Colonic mucosa (tissue), 4 donors: ENCODE measurements around the gene ALPK3. TPM values are rescaled to one million over a fixed set of nuclear protein-coding genes. Genes with fewer than 3 reads are reported as not detected.

Source experiments
- DNase-seq: peaks from one replicate; pipeline ENCODE4 v3.0.0-alpha.2; 2020
- H3K27ac ChIP-seq: fragments of 200-600 bp; one replicate; pipeline ENCODE4 v1.8.0; 2021
- H3K27me3 ChIP-seq: fragments of 200-600 bp; one replicate; pipeline ENCODE4 v1.8.0; 2021
- H3K36me3 ChIP-seq: fragments of 200-600 bp; one replicate; pipeline ENCODE4 v1.8.0; 2021
- H3K4me1 ChIP-seq: fragments of 200-600 bp; one replicate; pipeline ENCODE4 v1.8.0; 2021; ENCODE audit warnings: mild to moderate bottlenecking
- H3K4me3 ChIP-seq: fragments of 200-600 bp; one replicate; pipeline ENCODE4 v1.8.0; 2021
- H3K9ac ChIP-seq, 2 donors: one replicate each; pipeline ENCODE4 v1.7.0; 2013; ENCODE audit warnings: control low read depth in 2 of 2, low read depth in 2 of 2, low read length in 2 of 2
- H3K9me3 ChIP-seq: fragments of 200-600 bp; one replicate; pipeline ENCODE4 v1.8.0; 2021
- CTCF ChIP-seq: fragments of 200-600 bp; IDR thresholded peaks from one replicate; pipeline ENCODE4 v1.8.0; 2022; ENCODE audit warnings: antibody characterized with exemption, mild to moderate bottlenecking
- intact Hi-C: fragments of 100-400 bp; cut with DNase I; formaldehyde crosslinking; loops from one replicate; pipeline ENCODE4 v1.14.1; 2022
- total RNA-seq, 2 donors: library from RNA; stranded (reverse); fragmentation: NEBNext Ultra II Directional in 1 of 2; extraction: Animal tissue kit (Norgen Biotek cat#: 25700) in 1 of 2; gene quantifications; one replicate each; pipeline ENCODE4 v1.2.1, GENCODE V29; 2021
- donor health status: healthy.
- donor health status: DM: no; HTN: no; CAD: no.
- donor health status: DM: no; HTN: no; CAD: no.

The ALPK3 gene
- total RNA-seq, 2 donors from 2014 or later, result 0.74 to 2.4 TPM

GRCh38 chr15:84893607-84894006, 76.5 kb downstream of the ALPK3 start:
- no peaks in the 10 kb centered on the region for H3K27me3 ChIP-seq
- no peak overlapping the region for H3K9ac ChIP-seq
- no peak for DNase-seq
- no peak for TF ChIP-seq CTCF
- no peak overlapping the region for H3K4me3 ChIP-seq
- intact Hi-C loops, result no loop called here
- no peaks in the 10 kb centered on the region for H3K9me3 ChIP-seq
- H3K4me1 ChIP-seq, result no peaks in the 10 kb centered on the region
- H3K36me3 ChIP-seq, result no peaks in the 10 kb centered on the region
- no peak overlapping the region for H3K27ac ChIP-seq

- H3K36me3 ChIP-seq, result no peaks in the 10 kb centered on the region
- no peak for DNase-seq
- intact Hi-C loops, result no loop called here
- H3K27me3 ChIP-seq, result no peaks in the 10 kb centered on the region
- no peak overlapping the region for H3K9ac ChIP-seq
- H3K27ac ChIP-seq, result no peak overlapping the region
- H3K9me3 ChIP-seq, result no peaks in the 10 kb centered on the region
- H3K4me3 ChIP-seq, result no peak overlapping the region
- no peak for TF ChIP-seq CTCF
- no peaks in the 10 kb centered on the region for H3K4me1 ChIP-seq
Observed at GRCh38 chr15:84894736-84895425, 77.7 kb downstream of the ALPK3 start.

- TF ChIP-seq CTCF, result no peak
Observed at GRCh38 chr15:84898761-84899160, 81.6 kb downstream of the ALPK3 start.

GRCh38 chr15:84899750-84900149, 82.6 kb downstream of the ALPK3 start:
- intact Hi-C loops, result no loop called here
- Histone ChIP-seq H3K4me3 (no peak overlapping the region), H3K4me1 (no peaks in the 10 kb centered on the region), H3K9me3 (no peaks in the 10 kb centered on the region), H3K27me3 (no peaks in the 10 kb centered on the region), H3K36me3 (no peaks in the 10 kb centered on the region), H3K9ac (no peak overlapping the region), H3K27ac (no peak overlapping the region)
- no peak for DNase-seq
- no peak for TF ChIP-seq CTCF

More at GRCh38 chr15:84898761-84899160, 81.6 kb downstream of the ALPK3 start:
- Histone ChIP-seq H3K4me3 (no peak overlapping the region), H3K9me3 (no peaks in the 10 kb centered on the region), H3K27ac (no peak overlapping the region), H3K27me3 (no peaks in the 10 kb centered on the region), H3K36me3 (no peaks in the 10 kb centered on the region), H3K9ac (no peak overlapping the region), H3K4me1 (no peaks in the 10 kb centered on the region)
- intact Hi-C loops, result no loop called here
- DNase-seq, result no peak

GRCh38 chr15:84901540-84901939, 84.4 kb downstream of the ALPK3 start:
- no peak overlapping the region for H3K4me3 ChIP-seq
- intact Hi-C loops, result no loop called here
- H3K36me3 ChIP-seq, result no peaks in the 10 kb centered on the region
- no peaks in the 10 kb centered on the region for H3K9me3 ChIP-seq
- no peaks in the 10 kb centered on the region for H3K27me3 ChIP-seq
- TF ChIP-seq CTCF, result no peak
- H3K27ac ChIP-seq, result no peak overlapping the region
- DNase-seq, result no peak
- no peaks in the 10 kb centered on the region for H3K4me1 ChIP-seq
- no peak overlapping the region for H3K9ac ChIP-seq
